Ecto neural progenitor cell (in vitro differentiated cells): ENCODE data around the gene GCFC2.
"Not testable (repeated sequence)": the region's sequence is repeated elsewhere in the genome, so short reads cannot be mapped to it uniquely, and the experiment has no call there.

Experiments
- DNase-seq: peaks from one replicate; pipeline ENCODE4 v3.0.0-alpha.2; 2018; ENCODE audit warnings: low spot score

The GCFC2 gene

DNA sequence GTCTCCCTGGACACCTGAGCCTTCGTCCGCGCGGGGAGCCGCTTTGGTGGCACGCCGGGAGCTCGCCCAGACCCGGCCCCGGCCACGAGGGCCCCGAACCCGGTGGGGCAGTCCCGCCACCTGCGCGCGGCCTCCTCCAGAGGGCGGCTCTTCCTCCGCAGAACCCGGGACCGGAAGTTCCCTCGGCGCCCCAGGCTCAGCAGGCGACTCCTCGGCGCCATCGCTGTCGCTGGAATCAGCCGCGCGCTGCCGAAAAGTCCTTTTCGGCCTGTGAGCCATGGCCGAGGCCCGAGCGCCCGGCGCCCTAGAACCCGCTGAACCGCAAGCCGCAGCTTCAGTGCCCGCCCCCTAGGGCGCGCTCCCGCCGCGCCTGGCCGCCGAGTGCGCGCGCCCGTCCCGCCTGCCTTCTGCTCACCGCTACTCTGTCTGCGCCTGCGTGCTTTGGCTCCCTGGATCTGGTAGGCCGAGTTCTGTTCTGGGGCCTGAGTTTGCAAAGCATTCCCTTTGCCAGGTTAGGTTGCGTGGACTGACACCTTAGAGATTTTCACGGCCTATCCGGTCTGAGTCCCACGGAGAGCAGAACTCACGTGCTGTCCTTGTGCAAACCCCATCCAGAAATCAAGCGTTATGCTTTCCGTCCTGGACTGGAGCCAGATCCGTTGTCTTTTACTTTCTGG lies at the start of gene GCFC2:
GCFC2 (minus strand) TSS at position 339 of the 677 bp plus-strand sequence; CDS start at position 279, 60 bp downstream.
- peak; percentile 89 for DNase-seq

DNA sequence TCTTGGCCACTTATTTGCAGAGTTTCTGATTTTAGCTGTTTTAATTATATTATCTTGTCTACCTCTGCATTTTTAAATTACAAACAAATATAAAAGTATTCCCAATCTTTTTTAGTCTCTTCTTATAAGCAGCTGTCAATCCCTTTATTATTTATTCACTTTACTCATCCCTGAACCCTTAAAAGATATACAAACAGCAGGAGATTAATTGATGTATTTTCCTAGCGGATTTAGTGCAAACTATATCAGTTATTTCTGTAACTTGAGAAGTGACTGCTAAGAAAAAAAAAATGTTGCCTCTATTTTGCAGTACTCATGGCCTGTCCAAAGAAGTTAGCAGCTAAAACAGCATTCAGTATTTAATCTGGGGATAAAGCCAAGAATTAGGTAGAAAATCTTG lies 42.1 kb upstream of the GCFC2 start:
- DNase-seq = no peak

DNA sequence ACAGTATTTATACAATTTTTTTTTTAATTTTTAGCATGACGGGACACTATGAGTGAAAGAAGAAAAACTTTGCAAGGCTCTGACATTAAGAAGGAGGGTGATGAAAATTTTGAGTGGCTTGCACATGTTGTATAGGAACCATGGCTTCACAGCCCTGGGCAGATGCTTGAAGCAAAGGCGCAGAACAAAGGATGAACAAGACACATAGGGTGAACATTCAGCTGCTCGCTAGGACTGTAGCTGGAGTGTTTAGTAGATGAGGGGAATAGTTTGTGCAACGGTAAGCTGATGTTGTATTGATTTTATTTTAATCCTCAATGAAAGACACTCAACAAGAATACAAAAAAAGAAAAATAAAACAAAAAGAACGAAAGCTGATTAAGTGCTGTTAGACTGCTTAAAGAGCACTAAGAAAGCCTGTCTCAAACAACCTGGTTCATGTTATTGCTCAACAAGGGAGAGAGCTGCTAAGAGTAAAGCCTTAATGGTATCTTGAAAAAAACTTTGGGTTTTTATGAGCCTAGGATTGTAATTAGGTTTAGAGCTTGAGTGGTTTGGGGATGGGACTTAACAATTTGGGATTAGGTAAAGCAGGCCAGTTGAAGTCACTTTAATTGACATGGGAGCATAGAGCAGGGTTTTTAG lies 41.2 kb upstream of the GCFC2 start:
- no peak for DNase-seq

DNA sequence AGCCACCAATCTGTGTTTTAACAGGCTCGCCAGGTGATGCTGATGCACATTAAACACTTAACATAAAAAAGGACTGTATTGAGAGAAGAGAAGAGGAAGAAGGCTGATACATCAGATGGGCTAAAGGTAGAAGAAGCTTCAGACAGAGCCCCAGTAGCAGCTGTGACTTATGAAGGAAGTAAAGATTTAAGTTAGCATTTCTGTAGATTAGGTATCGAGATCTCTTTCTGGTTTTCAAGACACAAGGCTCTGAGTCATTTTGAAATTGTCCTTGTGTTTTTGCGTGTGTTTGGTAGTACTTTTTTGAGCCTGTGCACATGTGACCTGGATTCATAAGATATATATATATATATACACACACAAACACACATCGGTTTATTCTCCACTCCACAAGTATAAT lies 40.6 kb upstream of the GCFC2 start:
- DNase-seq = no peak

DNA sequence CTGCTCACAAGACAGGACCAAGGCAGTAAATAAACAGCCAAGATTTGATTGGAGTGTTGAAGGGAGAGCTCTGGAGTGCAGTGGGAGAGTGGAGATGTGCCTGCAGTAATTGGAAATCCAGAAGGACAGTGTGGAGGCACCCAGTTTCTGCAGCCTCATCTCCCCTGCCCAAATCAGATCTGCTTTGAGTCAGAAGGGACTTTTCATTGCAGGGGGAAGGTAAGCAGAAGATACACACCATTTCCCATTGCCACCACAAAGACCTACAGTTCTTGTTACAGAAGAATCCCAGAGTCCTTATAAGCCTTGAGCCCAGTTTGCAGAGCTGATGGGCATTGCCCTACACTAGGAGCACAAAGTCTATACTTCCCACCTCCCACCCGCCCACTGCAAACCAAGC lies 27.2 kb upstream of the GCFC2 start:
- DNase-seq = no peak

DNA sequence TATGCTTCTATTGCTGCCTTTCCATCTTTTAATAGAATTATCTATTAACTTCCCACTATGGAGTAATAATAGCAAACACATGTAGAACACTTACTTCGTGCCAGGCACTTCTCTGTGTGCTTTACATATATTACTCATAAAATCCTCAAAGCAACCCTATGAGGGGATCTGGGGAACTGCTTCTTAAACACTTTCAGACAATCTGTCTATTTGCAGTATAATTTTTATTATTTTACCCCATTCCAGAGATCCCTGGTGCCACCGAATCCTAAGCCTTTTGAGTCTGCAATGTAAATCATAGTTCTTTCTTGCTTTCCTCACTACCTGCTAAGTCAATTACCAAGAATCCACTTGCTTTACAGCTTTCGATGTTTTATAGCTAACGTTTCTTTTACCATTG lies 25.6 kb upstream of the GCFC2 start:
- DNase-seq = no peak

DNA sequence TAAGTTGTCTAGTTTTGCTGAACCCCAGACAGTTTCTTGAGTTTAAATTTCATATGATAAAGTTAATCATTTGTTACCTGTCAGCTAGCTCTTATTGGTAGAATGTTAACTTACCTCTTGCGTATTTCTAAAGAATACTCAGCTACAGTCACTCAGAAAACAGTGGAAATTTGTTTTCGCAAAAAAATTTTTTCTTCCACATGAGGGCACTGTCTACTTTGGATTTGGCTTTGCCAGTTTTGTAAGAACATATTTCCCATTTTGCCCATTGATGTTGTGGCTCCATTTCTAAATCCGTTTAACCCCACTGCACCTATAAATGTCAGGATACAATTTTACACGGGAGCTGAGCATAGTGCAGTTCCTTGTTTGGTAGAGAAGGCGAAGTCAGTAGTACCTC lies 19.1 kb upstream of the GCFC2 start:
- DNase-seq = no peak

DNA sequence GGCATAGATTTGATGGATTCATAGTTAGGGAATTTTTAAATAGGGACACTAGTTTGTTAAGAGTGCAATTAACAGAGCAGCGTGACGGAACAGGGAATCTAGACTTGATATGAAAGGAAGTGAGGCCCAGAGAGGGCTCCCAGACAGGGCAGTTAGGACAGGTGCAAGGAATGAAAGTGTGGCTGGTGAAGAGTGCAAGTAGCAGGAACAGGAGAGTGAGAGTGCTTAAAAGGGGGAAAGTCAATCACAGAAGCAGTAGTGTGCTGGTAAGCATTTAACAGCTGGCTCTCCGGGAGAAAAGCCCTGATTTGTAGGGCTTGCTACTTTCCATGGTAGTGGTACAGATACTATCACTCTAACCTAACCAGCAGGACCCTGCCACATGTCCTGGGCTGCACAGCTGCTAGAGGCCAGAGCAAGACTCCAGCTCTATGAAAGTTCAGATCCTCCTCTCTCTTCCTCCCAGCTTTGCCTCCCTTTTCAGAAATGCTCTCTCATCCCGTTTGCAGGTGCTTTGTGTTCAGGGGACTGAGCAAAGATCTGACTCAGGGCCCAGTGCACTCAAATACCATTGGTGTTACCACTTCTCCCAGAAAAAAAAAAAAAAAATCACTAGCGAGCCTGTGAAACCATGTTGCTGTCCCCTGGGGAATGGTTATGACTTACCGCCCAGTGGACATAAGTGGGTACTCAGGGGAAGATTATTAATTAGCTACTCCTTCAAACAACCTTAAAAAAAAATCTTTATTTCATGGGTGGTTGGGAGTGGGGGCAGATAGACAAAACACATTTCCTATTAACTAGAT lies 18.1 kb upstream of the GCFC2 start:
- no peak for DNase-seq

DNA sequence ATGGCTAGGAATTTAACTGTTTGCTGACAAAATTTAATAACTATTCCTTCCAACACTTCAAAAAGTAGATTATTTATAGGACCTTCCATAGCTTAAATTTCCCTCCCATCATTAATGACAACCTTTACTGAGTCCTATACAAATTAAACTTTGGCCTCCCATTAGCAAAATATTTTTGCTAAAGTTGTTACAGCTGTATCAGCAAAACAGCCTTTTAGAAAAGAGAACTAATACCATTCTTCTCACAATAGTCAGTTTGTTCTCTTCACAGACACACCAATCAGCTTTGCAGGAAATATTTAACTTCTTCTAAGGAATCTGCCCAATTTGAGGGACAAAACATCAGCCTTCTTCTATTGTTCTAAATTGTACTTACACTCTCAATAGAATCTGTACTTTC lies 12.0 kb upstream of the GCFC2 start:
- no peak for DNase-seq

DNA sequence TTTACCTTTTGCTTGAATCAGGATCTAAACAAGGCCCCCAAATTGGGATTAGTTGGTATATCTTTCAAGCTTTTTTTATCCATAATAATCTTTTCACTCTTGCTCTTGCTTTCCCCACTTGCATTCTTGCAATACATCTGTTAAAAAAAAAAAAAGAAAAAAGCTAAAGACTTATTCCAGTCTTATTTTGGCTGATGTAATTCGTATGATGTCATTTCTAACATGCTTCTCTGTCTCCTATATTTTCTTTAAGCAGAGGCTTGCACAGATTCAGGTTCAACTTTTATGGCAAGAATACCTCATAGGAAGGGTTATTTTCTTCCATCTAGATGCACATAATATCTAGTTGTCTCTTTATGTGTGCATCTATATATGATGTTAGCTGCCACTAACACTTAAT lies 9.8 kb upstream of the GCFC2 start:
- DNase-seq = no peak

DNA sequence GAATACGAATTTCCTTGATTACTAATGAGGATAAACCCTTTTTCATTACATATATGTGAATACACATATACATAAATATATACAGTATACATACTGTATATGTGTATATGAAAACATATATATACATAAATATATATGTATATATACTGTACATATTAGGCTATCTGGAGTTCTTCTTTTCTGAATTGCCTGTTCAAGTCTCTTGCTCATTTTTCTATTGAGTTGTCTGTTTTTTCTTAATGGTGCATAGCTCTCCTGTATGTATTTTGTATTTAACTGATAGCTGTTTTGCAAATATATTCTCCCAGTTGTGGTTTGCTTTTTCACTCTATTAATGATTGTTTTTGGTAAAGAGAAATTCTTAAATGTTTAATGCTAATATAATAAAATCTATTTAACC lies 8.9 kb upstream of the GCFC2 start:
- DNase-seq = no peak

DNA sequence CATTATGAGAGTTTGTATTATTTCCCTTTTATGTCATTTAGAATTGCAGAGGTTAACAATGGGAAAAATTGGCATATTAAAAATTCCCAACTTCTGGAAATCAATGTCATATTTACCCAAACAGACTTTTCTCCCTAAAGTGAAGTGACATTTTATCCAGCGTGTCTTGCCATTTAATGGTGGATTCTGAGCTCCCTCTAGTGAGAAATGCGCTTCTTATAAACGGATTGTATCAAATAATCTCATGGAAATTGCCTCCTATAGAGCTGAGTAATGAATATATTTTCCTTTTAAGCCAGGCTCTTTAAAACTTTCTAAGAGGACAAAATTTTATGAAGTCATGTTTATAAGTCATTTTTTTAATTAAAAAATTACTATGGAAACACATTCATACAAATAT lies 5.7 kb upstream of the GCFC2 start:
- DNase-seq = no peak

DNA sequence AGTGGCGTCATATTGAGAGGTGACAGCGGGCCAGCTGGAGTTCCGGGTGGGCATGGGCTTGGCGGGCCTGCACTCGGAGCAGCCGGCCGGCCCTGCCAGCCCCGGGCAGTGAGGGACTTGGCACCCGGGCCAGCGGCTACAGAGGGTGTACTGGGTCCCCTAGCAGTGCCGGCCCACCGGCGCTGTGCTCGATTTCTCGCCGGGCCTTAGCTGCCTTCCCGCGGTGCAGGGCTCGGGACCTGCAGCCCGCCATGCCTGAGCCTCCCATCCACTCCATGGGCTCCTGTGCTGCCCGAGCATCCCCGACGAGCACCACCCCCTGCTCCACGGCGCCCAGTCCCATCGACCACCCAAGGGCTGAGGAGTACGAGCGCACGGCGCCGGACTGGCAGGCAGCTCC lies 875 bp upstream of the GCFC2 start:
- DNase-seq = not testable (repeated sequence)

DNA sequence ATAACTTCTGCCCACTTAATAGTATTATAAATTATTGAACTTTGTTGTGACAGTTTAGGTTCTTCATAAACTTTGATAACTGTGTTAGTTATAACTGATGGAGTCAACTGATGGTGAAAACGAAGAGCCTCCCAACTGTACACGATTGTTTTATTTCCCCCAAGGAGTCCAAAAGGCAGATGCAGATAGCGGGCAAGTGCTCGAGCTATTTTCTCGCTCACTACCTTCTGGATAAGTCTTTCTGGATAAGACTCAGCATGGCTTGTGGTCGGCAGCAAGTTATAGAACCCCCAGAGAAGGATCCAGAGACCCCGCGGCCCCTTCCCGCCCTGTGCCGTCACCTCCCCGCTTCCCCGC lies 517 bp downstream of the GCFC2 start:
- no peak for DNase-seq

DNA sequence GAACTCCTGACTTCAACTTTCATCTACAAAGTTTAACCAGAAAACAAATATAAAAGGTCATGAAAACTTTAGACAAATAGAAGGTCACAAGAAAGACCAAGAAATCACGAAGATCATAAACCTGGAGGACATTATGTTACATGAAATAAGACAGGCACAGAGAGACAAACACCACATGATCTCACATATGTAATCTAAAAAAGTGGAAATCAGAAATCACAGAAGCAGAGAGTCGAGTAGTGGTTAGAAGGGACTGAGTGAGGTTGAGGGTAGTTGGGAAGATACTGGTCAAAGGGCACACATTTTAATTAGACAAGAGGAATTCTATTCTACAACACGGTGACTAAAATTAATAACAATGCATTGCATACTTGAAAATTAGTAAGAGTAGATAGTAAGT lies 1.4 kb downstream of the GCFC2 start:
- DNase-seq = no peak

DNA sequence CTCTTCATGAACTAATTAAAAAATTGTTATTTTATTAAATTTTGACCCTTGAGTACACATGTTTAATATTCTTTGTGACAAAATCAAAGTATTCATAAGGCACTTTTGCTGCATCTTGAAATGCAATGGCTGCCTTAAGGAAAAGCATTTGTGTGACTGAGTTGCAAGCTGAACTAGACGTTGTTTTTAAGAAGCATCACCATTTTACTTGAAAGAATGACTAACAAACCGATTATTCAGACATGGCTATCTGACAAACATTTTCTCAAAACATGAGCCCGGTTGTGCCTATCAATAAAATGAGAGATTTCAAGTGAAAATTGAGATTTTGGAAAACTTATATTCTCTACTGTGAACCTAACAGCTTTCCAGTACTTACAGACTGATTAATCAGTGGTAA lies 2.8 kb downstream of the GCFC2 start:
- no peak for DNase-seq

DNA sequence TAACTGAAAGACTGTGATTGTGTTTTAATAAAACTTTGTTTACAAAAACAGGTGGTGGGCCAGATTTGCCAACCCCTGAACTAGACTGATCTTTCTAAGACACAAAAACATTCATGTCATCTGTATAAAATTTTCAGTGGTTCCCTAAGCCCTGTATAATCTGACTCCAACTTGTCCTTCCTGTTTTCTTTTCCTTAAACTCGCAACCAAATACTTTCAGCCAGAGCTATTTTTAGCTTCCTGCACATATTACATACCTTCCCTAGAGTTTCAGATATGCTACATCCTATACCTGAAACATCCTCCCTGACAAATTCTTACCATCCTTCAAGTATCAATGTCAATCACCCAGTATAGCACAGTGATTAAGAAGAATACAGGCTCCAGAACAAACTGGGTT lies 4.8 kb downstream of the GCFC2 start:
- DNase-seq = no peak

DNA sequence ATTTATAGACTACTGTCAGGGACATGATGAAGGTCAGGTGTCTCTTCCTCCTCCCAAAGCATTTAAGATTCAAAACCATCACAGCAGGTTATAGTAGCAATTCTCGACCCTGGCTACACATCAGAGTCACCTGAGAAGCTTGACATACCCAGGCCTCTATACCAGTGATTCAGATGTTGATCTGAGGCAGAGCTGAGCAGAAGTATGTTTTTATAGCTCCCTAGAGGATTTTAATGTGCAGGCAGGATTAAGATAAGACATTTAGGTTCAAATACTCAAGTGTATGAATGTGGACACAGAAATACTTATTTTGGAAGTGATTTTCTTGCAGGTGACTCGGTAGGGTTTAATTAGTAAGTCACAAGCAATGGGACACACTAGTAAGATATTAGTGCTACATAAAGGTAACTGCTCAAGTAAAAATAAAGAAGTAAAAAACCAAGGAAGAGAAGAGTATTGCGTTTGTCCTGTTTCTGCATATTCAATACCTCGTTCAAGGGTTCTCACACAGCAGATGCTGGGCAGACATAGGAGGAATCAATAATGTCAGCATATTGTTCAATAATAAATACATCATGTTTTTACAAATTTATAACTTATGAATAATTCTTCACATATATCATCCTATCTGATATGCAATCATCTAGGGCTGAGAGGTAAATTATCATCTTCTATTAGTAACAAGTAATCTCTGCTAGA lies 7.0 kb downstream of the GCFC2 start:
- DNase-seq = no peak

DNA sequence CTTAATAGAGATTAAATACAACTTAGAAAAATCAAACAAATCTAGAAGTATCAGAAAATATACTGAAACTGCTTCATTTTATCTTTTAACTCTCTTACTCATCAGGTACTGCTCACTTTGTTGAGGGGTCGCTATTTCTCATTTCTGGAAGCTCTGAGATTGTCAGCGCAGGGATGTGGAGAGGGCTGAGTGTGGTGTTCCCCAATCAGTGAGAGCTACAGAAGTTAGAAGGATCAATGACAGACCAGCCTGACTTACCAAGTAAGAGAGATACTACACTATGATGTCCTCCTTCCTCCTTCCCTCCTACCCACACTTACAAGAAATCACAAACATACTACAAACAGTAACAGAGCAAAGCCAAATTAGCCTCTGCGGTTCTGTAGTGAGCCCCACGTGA lies 8.1 kb downstream of the GCFC2 start:
- DNase-seq = no peak

DNA sequence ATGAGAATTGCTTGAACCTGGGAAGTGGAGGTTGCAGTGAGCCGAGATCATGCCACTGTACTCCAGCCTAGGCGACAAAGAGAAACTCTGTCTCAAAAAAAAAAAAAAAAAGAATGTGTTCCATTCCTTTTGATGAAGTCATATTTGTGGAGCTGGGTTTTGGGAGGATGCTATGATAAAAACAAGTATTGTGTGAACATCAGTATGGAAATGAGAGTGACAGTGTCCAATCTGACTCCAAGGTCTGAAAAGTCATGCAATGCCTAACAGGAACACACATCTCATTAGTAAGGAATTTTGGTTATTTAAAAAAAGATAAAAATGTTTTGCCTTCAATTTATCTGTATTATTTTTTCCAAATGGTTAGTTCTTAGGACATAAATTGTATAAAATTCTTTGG lies 11.8 kb downstream of the GCFC2 start:
- no peak for DNase-seq

DNA sequence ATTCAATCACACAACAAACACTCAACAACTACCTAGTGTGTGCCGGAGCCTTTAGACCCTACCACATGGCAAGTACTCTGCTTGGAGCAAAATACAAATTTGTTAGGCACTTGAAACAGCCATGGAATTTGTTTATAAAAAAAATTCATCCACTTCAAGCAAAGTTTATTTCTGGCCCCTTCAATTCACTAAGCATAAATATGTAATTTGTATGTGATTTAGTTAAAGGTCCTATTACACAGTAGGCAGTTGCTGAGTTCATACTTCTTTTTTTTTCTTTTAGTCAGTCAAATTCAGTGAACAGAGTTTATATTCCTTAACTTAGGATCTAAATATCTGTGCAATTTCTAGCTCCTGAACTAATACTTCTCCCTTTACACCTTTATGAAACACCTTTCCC lies 22.5 kb downstream of the GCFC2 start:
- DNase-seq = no peak

DNA sequence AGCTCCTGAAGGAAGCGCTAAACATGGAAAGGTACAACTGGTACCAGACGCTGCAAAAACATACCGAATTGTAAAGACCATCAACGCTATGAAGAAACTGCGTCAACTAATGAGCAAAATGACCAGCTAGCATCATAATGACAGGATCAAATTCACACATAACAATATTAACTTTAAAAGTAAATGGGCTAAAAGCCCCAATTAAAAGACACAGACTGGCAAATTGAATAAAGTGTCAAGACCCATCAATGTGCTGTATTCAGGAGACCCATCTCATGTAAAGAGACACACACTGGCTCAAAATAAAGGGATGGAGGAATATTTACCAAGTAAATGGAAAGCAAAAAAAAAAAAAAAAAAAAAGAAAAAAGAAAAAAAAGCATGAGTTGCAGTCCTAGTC lies 27.3 kb downstream of the GCFC2 start:
- DNase-seq = not testable (repeated sequence)

DNA sequence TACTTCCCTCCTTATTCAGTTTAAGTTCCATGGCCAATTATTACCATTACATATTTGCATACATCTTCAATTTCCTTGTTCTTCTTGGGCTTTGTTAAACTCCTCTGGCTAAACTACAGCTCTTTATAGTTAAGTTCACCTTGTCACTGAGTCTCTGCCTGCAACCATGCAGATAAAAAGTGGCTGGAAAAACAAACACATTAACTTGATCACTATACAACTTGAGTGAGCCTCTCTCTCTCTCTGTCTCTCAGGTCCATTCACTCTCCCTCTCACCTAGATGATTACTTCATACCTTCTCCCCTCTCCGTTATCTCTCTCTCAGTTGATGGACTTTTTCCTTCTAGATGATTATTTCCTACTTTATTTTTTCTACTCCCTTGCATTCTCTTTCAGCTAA lies 30.3 kb downstream of the GCFC2 start:
- no peak for DNase-seq
